ENCODE results near the gene SBNO2. TPM values are rescaled to one million over a fixed set of nuclear protein-coding genes. Genes with fewer than 3 reads are reported as not detected.

Gene SBNO2
- total RNA-seq, 1 donor from 2014 or later: 54.0 TPM

- intact Hi-C loops (cut with DNase I): no loop called here
- H3K4me1 ChIP-seq: peaks cover 25% of the 10 kb centered on the region
- no peaks in the 10 kb centered on the region for H3K9me3 ChIP-seq
- no peak for TF ChIP-seq POLR2AphosphoS5 (IDR thresholded peaks at IDR 0.05; ENCODE audit: insufficient read depth in 1 of 2, low read depth in 1 of 2)
- no peak for TF ChIP-seq POLR2A (IDR thresholded peaks at IDR 0.05)
- TF ChIP-seq, protein P1, sequence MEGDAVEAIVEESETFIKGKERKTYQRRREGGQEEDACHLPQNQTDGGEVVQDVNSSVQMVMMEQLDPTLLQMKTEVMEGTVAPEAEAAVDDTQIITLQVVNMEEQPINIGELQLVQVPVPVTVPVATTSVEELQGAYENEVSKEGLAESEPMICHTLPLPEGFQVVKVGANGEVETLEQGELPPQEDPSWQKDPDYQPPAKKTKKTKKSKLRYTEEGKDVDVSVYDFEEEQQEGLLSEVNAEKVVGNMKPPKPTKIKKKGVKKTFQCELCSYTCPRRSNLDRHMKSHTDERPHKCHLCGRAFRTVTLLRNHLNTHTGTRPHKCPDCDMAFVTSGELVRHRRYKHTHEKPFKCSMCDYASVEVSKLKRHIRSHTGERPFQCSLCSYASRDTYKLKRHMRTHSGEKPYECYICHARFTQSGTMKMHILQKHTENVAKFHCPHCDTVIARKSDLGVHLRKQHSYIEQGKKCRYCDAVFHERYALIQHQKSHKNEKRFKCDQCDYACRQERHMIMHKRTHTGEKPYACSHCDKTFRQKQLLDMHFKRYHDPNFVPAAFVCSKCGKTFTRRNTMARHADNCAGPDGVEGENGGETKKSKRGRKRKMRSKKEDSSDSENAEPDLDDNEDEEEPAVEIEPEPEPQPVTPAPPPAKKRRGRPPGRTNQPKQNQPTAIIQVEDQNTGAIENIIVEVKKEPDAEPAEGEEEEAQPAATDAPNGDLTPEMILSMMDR (IDR thresholded peaks at IDR 0.05): no peak
- H3K27ac ChIP-seq: no peak overlapping the region
- H3K4me3 ChIP-seq: peak overlapping the region in 1 of 2 donors; percentile 99
- H3K27me3 ChIP-seq: no peaks in the 10 kb centered on the region
- H3K36me3 ChIP-seq: peaks cover 0 to 31% of the 10 kb centered on the region in 2 donors
- no peak for DNase-seq (ENCODE audit: extremely low spot score in 2 of 2)
Measured at GRCh38 chr19:1093330-1093729, 80.7 kb downstream of the SBNO2 start.

DNA sequence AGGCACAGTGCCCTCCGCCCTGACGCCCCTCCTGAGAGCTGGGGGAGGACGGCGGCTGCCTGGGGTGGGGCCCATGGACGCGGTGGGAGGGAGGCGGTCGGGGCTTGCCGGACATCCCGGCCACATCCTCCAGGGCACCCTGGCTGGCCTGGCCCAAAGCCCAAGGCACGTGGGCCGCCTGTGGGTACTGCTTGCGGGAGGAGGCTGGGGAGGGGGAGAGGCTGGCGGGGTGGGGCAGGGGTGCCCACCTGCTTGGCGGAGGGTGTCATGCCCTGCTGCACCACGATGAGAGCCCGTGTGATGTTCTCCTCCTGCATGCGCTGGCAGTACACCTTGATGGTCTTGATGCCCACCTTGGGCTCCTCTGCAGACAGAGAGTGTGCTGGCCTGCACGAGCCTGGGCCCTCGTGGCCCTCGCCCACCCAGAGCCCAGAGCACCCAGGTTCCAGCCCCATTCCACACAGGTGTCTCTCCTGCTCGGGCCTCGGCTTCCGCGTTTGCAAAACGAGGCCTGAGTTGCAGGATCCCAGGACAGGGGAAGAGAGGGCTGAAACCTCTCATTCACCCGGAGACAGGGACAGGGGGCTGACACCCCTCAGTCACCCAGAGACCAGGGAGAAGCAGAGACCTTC lies 82.4 kb downstream of the SBNO2 start:
- Histone ChIP-seq H3K4me3 (no peak overlapping the region), H3K4me1 (peaks cover 22% of the 10 kb centered on the region), H3K27ac (no peak overlapping the region), H3K36me3 (peaks cover 0 to 31% of the 10 kb centered on the region in 2 donors), H3K9me3 (no peaks in the 10 kb centered on the region), H3K27me3 (no peaks in the 10 kb centered on the region)
- DNase-seq (ENCODE audit: extremely low spot score in 2 of 2): no peak
- intact Hi-C loops (cut with DNase I): no loop called here
- TF ChIP-seq POLR2A (IDR thresholded peaks at IDR 0.05): no peak
- TF ChIP-seq, protein P1 (IDR thresholded peaks at IDR 0.05): no peak
- TF ChIP-seq POLR2AphosphoS5 (IDR thresholded peaks at IDR 0.05; ENCODE audit: insufficient read depth in 1 of 2, low read depth in 1 of 2): no peak

DNA sequence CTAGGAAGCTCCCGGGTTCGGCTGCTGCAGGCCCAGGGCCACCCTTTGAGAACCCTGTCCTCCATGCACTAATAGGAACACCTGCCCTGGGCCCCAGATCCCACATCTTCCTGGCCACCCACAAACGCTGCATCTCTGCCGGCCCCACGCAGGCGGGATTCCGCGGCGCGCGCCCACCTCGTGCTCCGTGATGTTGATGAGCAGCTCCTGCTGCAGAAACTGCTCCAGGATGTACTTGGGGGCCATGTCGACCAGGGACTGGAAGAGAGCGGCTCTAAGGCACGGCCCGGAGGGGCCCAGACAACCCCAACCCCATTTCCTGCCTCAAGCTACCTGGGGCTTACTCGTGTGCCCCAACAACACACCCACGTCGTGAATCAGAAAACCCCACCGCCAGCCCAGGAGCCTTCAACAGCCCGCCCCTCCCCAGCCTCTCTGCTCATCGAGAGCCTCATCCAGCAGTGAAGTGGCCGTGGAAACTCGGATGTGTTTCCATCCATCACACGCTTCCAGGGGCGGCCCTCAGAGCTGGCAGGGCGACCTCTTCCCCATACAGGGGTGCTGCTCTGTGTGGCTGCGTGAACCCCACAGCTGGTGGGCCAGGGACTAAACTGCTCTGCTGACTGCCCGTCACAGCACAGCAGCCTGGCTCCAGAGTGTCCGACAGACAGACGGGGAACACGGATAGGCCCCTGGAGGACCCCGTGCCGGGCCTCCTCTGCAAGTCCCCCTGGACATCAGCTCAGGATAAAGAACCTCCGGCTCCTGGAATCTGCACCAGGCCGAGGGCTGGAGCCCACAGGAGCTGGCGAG lies 83.1 kb downstream of the SBNO2 start:
- H3K27ac ChIP-seq: no peak overlapping the region
- H3K36me3 ChIP-seq: peaks cover 0 to 31% of the 10 kb centered on the region in 2 donors
- H3K4me1 ChIP-seq: peaks cover 22% of the 10 kb centered on the region
- no peak for DNase-seq (ENCODE audit: extremely low spot score in 2 of 2)
- no peaks in the 10 kb centered on the region for H3K9me3 ChIP-seq
- H3K27me3 ChIP-seq: no peaks in the 10 kb centered on the region
- intact Hi-C loops (cut with DNase I): no loop called here
- TF ChIP-seq, protein P1 (IDR thresholded peaks at IDR 0.05): no peak
- TF ChIP-seq POLR2A (IDR thresholded peaks at IDR 0.05) (no peak), POLR2AphosphoS5 (IDR thresholded peaks at IDR 0.05; ENCODE audit: insufficient read depth in 1 of 2, low read depth in 1 of 2) (no peak)
- no peak overlapping the region for H3K4me3 ChIP-seq

DNA sequence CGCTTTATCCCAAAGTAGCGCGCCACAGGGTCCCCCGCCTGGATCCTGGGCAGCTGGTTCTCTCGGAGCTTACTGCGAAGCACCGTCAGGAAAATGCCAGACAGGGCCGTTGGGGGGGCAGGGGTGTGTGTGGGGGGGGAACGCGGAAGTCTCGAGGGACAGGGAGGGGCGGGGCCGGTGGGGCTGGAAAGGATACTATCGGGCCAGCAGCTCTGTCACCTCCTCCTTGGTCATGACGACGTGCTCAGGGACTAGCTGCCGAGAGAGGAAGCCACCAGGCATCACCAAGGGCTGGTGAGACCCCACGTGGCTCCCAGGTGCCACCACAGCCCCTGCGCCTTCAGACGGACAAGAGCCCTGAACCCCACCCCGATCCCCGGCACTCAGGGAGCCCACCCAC lies 84.2 kb downstream of the SBNO2 start:
- Histone ChIP-seq H3K4me3 (no peak overlapping the region), H3K27me3 (no peaks in the 10 kb centered on the region), H3K9me3 (no peaks in the 10 kb centered on the region), H3K36me3 (peaks cover 0 to 31% of the 10 kb centered on the region in 2 donors), H3K4me1 (peaks cover 20% of the 10 kb centered on the region), H3K27ac (no peak overlapping the region)
- DNase-seq (ENCODE audit: extremely low spot score in 2 of 2): no peak
- intact Hi-C loops (cut with DNase I): no loop called here
- no peak for TF ChIP-seq POLR2A (IDR thresholded peaks at IDR 0.05)
- no peak for TF ChIP-seq POLR2AphosphoS5 (IDR thresholded peaks at IDR 0.05; ENCODE audit: insufficient read depth in 1 of 2, low read depth in 1 of 2)
- TF ChIP-seq, protein P1 (IDR thresholded peaks at IDR 0.05): no peak

Data from vagina (tissue), 2 donors.